HG02588 (cell line): ENCODE measurements around the gene SHISA5.

ENCODE experiments used
- ATAC-seq: cut with Tn5 transposase; IDR thresholded peaks from one replicate; pipeline ENCODE4 v1.9.1; 2021; ENCODE audit warnings: mild to moderate bottlenecking, moderate library complexity; ENCODE audit not compliant: unreplicated experiment

Gene SHISA5

DNA sequence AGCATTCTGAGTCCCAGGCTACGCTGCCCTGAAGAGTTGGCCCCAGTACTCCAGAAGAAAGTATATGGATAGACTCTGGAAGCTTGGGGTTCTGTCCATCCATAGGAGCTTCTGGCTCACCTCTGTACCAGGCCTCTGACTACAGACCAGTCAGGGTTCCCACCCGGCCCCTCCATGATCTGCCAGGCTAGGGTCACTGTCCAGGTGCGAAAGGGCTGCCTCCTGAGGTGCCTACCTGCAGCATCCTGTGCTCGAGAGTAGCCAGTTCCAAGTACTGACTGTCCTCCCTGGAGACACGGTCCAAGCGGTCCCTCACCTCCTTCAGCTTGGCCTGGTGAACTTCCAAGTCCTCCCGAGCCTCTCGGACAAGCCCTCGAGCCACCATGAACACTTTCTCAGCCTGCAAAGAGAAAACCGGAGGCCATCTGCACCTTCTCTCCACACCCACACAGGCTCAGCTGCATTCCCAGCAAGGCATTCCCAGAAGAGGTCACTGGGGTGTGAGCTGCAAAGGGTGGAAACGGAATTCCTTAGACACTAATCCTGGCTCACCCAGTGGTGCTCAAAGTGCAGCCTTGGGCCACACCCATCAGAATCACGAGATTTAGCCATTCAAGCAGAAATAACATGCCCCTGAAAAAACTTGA is 70.4 kb downstream of the SHISA5 start:
- ATAC-seq, result no peak

DNA sequence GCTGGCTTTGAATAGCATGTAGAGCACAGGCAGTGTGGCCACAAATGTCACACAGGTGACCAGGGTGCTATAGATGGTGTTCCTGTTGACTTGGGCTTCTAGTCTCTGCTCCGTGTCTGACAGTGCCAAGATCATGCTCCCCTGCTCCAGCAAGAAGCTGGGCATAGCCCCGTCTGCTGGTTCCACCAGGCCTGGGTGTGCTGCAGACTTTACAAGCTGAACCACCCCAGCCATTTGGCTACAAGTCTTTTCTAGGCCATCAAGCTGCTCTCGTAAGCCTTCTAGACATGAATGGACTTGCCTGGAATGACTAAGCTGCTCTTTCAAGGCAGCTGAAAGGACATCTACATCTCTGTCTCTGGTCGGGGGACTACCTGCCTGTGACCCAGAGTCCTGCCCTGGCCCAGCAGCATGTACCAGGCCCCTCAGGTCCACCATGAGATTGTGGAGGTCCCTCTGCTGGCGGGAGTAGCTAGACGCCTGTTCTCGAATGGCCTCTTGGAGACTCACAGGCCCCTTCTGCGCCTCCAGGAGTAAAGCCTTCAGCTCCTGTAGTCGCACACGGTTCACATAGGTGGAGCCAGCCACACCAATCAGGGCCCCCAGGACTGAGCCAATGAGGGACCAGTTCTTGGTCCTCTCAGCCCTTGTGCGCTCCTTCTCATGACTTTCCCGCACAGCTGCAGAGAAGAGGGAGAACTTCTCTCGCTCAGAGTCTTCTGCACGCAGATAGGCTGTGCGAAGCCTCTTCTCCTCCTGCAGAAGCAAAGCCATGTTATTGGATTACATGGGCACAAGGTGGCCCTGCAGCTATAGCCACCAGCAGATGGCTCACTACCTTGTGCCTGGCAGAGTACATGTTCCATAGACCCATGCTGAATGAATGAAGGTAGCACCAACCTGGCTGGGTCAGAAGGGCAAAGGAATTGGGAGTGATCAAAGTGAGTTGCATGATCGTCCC is 71.3 kb downstream of the SHISA5 start:
- no peak for ATAC-seq

DNA sequence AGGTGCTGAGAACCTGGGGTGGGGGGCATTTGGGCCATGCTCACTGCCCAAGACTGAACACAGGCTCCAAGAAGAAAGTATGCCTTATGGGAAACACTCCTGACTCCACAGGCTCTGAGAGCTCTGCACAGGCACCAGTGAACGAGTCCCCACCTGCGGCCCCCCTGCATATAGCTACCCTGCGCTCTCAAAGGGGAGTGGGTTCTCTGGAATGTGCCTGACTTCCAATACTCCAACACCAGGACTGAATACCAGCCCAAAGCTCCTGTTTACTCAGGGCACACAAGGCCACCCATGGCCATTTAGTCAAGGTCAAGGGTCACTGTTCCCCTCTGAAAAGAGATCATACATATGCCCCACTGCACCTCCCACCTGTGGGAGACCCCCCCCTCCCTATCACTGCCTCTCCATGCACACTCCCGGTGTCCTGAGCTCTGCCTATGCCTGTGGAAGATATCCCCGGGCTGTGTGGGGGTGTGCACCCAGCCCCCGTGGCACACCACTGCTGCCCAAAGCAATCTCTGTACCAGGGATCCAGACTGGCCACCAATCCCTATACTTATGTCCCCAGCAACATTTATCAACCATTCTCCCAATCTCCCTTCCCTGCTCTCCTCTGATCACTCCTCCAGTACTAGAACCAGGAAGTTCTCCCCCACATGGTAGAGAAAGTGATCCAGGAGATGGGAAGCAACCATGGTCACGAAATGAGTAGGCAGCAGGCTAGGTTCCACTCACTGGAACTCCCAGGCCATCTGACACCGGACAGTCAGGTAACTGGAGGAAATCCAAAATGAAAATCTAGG is 72.5 kb downstream of the SHISA5 start:
- ATAC-seq, result no peak

DNA sequence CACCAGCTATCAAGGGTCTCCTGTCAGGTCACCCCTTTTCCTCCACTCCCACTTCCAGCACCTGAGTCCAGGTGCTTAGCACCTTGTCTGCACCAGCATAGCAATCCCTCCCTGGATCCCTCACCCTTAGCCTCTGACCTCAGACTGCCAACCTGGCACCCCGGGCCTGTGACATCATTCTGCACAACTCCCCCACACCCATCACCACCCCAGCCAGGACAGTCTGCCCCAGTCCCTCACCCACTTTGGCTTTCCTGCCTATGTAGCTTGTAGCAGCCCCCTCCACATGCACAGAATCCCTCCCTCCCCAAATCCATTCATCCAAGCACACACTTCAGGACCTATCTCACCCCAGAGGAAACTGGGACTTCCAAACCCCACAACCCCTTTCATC is 73.3 kb downstream of the SHISA5 start:
- ATAC-seq, result no peak

DNA sequence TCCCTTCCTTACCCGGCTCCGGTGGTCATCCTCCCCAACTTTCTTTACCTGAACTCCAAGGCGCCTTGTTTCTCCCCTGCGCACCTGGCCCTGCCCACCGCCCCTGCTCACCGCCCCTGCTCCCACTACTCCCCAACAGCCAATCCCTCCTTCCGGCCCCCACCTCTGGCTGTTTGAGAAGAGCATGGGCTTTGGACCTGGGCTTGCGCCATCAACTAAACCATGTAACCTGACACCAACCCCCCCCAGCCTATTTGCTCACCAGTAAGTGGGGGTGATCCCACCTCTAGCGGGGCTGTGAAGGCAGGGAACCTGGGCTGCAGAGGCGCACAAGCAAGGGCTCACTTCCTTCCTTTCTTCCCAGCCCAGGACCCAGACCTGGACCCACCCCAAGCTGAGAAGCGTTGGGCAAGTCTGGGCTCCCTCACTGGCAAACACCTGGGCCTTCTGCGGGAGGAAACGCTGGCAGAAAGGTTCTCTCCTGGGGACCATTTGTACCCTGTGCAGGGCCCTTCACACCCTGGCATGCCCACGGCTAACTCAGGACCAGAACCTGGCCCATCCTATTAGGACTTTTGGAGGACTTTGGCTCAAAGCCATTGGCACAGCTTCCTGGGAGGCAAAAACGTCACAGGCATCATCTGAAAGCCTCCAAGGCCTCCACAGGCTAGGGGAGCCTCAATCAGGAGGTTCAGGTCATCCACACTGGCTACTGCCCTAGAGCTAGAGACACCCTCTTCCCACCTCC is 73.8 kb downstream of the SHISA5 start, which contains the start of gene PLXNB1:
Gene PLXNB1 (minus strand): TSS at position 127 of the 748 bp plus-strand sequence. CDS start 5,475 bp downstream, outside the sequence.
- ATAC-seq, result no peak

DNA sequence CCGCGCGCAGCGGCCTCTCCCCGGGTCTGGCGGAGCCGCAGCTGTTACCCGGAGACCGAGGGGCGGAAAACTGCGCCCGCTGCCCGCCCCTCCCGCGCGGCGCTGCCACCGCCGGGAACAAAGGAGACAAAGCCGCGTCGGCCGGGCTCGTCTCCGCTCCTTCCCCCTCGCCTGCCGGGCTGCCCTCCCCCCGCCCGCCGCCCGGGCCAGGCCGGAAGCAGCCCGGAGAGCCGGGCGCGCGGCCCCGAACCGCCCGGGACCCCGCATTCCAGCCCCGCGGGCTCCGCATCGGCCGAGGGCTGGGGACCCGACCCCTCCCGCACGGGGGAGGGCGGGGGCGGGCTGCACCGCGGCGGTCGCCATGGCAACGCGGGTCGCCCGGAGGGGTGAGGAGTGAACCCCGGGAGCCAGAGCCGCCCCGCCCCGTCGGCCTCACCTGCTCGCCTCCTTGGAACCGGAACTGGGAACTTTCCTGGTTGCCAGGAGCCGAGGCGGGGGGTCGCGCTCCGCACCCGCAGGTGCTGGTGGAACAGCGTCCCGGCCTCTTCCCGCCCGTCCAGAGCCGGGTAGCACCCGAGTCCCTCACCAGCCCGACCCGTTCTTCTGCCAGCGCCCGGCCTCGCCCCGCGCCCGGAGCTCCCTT is 74.5 kb downstream of the SHISA5 start:
- ATAC-seq, result peak; percentile 39

DNA sequence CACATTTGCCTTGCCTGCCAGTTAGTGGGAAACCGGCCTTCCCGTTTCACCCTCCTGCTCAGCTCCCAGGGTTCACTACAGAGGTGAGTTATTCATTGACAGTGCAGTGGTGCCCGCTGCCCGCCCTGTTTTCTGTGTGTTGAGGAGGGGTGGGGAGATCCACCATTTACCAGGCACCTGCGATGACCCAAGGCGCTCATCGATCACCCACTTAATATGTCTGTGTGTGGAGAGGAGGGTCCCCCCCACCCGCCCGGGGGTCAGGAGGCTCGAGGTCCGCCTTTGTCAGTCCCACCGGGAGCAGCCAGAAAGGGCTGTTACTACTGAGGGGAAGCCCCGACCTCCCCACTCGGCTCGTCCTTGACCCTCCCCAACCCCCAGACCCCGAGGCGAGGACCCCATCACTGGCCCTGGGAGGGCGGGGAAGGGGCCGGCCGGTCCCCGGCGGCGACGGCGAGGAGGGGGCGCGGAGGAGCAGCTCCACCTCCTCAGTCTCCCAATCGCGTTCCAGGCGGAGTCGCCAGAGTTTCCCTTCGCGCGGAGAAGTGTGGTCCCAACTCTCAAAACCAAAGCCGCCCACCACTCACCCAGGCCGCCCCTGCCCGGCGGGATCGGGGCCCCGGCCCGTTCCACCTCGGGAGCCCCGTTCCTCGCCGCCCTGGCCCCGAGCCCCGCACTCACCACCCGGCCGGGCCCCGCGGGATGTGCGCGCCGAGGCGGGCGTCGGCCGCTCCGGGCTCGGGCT is 75.2 kb downstream of the SHISA5 start:
- peak; percentile 31 for ATAC-seq

DNA sequence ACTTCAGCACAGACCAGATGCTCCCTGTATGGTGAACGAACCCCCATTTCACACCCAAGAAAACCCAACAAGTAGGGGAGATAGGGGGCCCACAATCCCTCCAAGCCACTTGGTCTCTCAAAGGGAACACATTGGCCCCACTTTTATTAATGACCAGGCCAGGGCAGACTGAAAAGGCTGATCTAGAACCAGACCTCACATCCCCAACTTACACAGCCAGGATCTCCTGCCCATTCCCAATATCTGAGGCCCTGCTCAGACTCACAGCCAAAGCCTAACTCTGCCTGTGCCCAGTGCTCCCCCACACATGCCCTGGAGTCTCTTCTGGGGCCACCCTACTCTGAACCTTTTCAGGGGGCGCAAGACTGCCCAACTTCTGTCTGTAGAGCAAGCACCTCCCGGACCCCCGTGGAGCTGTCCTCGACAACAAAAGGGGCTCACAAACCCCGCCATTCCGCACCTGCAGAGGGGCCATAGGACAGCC is 75.8 kb downstream of the SHISA5 start:
- no peak for ATAC-seq

DNA sequence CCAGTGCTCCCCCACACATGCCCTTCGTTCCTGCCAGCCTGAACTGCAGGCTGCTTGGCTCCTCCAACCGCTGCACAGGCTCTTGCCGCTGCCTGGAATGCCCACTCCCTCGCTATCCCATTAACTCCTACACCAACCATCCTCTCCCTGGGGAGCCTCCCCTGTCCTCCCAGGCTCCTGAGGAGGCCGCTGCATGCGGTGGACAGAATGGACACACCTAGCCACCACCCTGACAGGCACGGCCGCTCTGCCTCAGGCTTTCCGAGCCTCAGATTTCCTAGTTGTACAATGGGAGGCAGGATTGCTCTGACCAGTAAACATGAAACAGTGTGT is 76.4 kb downstream of the SHISA5 start:
- ATAC-seq, result no peak

DNA sequence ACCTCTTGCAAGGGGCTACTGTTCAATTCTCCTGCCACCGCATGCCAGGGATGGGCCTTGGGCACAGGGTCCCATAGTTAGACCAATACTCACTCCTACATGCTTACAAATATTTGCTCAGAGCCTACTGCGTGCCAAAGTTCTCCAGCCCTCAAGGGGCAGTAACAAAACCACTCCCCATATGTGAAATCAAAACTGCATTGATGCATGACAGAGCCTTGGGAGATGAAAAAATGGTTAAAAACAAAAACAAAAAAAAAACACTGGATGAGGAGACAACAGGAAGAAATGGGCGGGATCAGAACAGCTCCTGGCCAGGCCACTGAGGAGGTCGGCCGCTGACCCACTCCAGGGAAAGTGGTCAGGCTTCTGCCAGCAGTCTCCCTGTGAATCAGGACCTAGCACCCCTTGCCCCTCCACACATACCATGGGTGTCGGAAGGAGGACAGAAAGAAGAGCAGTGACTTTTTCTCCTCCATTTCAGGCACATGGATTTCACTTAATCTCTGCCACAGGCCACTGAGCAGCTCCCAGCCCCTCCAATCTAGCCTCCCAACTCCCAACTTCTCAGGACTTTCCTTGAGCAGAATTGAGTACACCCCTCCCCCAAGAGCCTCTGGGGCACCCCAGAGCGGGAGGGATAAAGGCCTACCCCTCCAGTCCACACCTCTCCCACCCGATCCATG is 76.9 kb downstream of the SHISA5 start:
- ATAC-seq, result no peak

DNA sequence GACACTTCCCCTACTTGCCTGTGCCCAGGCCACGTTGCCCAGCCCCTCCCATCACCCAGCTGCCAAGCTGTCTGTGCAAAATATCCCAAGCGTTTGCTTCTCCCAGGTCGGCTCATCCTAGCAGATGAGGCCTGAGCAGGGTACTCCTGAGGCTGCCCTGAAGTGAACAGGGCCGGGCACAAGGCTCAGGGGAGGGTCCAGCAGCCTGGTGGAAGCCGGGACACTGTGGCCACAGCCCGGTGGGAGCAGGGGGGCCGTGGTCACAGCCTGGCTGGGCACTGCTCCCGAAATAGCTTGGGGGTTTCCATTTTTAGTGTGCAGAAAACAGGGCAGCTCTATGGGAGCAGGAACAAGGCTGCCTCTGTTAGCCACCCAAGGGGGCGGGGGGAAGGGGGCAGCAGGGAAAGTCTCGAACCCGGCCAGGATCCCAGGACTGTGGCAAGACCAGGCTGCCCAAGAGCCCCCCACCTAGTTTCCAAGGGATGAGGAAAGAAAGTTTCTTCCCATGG is 77.5 kb downstream of the SHISA5 start:
- ATAC-seq, result no peak

DNA sequence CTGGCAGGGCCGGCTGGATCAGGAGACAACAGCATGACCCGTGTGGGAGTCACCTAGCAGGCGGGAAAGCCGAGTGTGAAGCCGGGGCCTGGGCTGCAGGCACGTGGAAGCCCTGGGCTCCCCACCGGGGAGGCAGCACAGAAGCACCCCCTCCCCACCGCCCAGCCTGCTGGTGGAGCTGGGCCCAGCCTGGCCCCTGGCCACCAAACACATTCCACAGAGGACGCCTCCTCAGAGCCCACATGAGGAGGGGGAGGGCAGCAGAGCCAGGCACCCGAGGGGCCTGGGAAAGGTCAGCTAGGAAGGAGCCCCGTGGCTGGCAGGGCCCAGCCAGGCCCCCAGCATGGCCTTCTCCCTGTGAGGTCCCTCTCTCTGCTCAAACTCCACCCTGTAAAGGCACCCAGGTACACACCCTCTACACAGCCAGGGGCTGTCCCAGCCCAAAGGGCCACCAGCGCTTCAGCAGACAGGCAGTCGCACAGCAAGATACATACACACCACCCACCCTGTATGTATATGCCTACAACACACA is 78.6 kb downstream of the SHISA5 start:
- no peak for ATAC-seq

DNA sequence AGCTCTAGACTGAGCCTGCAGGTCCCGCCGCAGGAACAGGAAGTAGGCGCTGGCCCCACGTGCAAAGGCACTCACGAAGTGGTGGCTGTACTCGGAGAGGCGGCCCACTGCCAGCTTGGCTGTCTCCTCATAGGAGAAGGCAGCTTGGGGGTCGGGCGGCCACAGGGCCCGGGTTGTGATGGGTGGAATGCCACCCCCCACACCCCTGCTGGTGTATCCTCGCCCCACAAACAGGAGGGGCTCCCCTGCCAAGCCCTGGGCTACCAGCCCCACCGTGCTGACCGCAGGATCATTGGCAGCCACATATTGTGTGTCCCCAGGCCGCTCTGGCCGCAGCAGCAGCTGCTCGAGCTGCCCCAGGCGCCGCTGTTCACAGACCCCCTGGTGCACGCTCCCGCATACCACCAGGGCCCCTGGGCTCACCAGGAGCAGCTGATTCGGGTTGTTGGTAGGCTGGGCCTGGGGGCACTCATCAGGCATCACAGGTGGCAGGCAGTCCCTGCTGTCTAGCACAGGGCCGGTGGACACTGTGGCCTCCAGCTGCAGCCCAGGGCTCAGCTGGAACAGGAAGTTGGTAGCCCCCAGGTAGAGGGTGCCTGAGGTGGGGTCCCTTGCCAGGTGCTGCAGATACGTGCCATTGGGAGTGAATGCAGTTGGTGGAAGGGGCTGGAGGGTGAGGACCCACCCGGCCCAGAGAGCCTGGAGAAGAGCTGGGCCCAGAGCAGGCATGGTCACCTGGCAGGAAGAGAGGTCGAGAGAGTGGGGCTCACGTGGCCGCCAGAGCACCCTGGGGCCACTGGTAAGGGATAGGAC is 79.9 kb downstream of the SHISA5 start:
- no peak for ATAC-seq

DNA sequence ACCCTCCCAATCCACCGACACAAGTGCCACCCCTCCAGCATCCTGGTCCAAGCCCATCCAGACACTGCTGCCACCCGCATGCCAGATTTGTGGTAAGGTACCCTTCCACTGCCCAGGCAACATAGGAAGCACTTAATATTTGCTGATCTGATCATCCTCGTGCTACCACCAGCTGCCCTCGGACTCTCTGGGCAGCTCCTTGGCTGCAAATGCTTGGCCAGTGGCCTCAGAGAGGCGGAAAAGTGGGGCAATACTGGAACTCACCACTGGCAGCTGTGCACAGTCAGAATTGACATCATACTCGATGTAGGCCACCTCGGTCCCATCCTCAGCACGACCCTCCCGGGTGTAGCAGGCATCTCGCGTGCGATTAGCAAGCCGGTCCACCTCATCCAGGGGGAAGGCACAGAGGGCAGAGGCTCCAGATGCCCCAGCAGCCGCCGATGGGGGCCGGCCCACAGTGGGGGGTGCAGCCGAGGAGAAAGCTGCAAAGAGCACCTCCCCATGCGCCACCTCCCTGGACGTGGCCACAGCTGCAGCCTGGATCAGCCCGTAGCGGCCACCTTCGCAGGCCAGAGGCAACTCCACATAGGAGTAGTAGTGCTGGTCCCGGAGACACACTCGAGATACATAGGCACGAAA is 80.6 kb downstream of the SHISA5 start:
- no peak for ATAC-seq

DNA sequence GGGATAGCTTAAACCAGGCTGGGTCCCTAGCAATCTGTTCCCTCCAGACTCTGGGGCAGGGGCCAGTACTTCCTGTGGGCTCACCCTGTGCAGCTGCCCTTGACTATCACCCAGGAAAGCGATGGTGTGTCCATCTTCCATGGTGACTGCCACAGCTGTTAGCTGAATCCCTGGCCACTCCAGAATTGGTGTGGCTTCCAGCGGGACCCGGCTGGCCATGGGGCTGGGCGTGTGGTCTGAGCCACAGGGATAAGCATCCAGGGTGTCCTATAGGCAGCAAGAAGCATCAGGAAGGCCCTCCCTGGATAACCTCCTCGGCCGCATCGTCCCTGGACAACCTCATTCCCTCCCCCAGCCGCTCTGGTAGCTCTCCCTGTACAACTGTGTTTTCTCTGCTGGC is 81.3 kb downstream of the SHISA5 start:
- no peak for ATAC-seq

DNA sequence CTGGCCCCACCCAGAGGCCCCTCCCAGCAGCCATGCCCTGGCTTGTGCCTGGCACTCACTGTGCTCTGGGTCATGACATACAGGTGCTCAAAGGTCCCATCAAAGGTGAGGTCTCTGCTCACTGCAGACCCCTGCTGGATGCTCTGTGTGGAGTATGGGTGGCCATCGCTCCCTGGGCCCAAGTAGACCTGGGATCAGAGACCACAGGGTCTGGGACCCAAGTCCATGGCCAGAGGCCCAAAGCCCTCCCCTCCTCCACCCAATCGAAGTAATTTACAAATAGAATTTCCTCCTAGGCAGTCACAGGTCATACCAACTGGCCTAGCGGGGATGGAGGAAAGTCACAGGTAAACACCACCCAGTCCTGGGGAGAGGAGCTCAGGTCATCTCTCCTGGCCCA is 81.7 kb downstream of the SHISA5 start:
- no peak for ATAC-seq

DNA sequence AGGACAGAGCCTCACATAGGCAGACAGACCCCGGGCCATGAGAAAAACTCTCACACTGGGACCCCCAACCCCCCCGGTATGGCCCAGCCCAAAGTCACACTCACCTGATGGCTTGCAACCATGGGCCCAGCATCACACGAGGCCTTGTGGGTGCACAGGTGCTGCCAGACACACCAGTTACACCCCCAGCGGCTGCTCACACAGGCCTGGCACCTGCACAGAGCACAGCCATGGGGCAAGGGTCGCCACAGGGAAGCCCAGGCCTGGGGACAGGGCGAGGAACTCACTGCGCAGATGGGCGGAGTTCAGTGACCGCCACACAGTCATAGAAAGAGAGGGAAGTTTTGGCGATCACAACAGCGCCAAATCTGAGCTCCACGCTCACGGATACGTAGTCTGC is 83.4 kb downstream of the SHISA5 start:
- ATAC-seq, result no peak
